AG04450 (cell line): ENCODE measurements around the gene CTAGE9. TPM values are rescaled to one million over a fixed set of nuclear protein-coding genes. Genes with fewer than 3 reads are reported as not detected.

Experiments
- CTCF ChIA-PET: fragments of 300-600, 350-600 bp; formaldehyde crosslinking; extraction: SDS; loops from one replicate; lab custom pipeline; 2022; ENCODE audit warnings: antibody characterized with exemption, inconsistent platforms; lab: Charles Lee
- POLR2A ChIA-PET: fragments of 350-600 bp; formaldehyde crosslinking; extraction: SDS; loops from one replicate; lab custom pipeline; 2021; ENCODE audit warnings: antibody characterized with exemption, inconsistent platforms; lab: Yijun Ruan, JAX
- DNase-seq: peaks from one replicate; pipeline ENCODE4 v3.0.0-alpha.2; 2011; ENCODE audit warnings: low read depth, low spot score
- H3K27ac ChIP-seq: one replicate; pipeline ENCODE4 v1.5.1; 2012; ENCODE audit warnings: low read depth, low read length, control low read depth
- H3K27me3 ChIP-seq: one replicate; pipeline ENCODE4 v1.6.0; 2012; ENCODE audit warnings: low read length; ENCODE audit not compliant: control insufficient read depth, insufficient read depth
- H3K4me3 ChIP-seq: 2 replicates; pipeline ENCODE4 v1.5.1; 2011; ENCODE audit warnings: mild to moderate bottlenecking, low read depth, low read length, control low read depth
- H3K9me3 ChIP-seq: 2 replicates; pipeline ENCODE4 v1.5.1; 2012; ENCODE audit warnings: low read length; ENCODE audit not compliant: control insufficient read depth, insufficient read depth
- polyA plus RNA-seq: library from polyadenylated mRNA; depleted of rRNA; stranded (reverse); fragments of >200 nt; gene quantifications from 2 replicates; pipeline ENCODE4 v1.2.3, GENCODE V29; 2011; rRNA removed
- TF ChIP-seq, protein P1 (sequence below): IDR thresholded peaks from 2 replicates; pipeline ENCODE4 v1.5.1; 2011; ENCODE audit warnings: low read depth, low read length, control low read depth, inconsistent platforms

The CTAGE9 gene
- polyA plus RNA-seq, 1 experiment, result not detected

DNA sequence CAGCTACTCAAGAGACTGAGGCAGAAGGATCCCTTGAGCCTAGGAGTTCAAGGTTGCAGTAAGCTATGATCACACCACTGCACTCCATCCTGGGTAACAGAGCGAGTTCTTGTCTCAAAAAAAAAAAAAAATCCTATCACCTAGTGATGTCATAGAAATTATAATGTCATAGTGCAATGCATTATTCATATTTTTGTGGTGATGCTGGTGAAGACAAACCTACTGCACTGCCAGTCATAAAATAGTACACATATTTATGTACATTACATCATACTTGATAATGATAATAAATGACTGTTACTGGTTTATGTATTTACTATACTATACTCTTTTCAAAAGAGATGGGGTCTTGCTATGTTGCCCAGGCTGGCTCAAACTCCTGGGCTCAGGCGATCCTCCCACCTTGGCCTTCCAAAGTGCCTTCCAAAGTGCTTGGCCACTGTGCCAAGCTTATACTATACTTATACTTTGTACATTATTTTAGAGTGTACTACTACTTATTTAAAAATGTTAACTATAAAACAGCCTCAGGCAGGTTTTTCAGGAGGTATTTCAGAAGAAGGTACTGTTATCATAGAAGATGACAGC, 47.1 kb downstream of the CTAGE9 start:
- CTCF ChIA-PET, result interaction anchor here (1.1 to 1.8 kb wide), 2 partner anchors 9 to 35 kb away, joined by 3 to 8 read pairs; partner anchors contain the start of gene MED23
- DNase-seq, result no peak
- H3K4me3 ChIP-seq, result no peak overlapping the region

DNA sequence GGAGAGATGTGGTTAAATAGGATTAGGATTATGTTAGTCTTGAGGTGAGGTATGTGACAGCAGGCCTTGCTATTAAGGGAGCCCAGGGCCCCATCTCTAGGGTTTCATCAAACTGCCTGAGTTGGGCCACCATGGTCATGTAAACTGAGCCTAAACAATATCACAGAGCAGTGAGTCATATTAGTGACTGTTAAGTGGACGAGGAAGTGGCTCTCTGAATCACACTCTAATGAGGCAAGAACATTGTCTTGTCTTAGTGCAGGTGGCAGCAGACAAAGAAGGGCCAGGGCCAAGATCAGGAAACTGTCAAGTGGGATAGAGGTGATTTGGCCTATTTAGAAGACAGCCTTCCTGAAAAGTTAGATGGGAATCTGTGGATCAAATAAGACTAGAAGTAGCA, 50.6 kb downstream of the CTAGE9 start:
- TF ChIP-seq, protein P1, sequence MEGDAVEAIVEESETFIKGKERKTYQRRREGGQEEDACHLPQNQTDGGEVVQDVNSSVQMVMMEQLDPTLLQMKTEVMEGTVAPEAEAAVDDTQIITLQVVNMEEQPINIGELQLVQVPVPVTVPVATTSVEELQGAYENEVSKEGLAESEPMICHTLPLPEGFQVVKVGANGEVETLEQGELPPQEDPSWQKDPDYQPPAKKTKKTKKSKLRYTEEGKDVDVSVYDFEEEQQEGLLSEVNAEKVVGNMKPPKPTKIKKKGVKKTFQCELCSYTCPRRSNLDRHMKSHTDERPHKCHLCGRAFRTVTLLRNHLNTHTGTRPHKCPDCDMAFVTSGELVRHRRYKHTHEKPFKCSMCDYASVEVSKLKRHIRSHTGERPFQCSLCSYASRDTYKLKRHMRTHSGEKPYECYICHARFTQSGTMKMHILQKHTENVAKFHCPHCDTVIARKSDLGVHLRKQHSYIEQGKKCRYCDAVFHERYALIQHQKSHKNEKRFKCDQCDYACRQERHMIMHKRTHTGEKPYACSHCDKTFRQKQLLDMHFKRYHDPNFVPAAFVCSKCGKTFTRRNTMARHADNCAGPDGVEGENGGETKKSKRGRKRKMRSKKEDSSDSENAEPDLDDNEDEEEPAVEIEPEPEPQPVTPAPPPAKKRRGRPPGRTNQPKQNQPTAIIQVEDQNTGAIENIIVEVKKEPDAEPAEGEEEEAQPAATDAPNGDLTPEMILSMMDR, result no peak
- H3K27me3 ChIP-seq, result no peaks in the 10 kb centered on the region
- H3K4me3 ChIP-seq, result no peak overlapping the region
- ChIA-PET POLR2A (no interaction called here), CTCF (no interaction called here)
- H3K27ac ChIP-seq, result no peak overlapping the region
- no peak for DNase-seq
- H3K9me3 ChIP-seq, result no peaks in the 10 kb centered on the region

More for the DNA sequence above, 47.1 kb downstream of the CTAGE9 start:
- H3K27ac ChIP-seq, result no peak overlapping the region
- no peaks in the 10 kb centered on the region for H3K27me3 ChIP-seq
- no peaks in the 10 kb centered on the region for H3K9me3 ChIP-seq
- POLR2A ChIA-PET, result no interaction called here
- TF ChIP-seq, protein P1, result no peak

Other genes with a start within 250 kb of the CTAGE9 start
- gene ARG1, start 137.8 kb downstream of the CTAGE9 start, polyA plus RNA-seq, result not detected in 2 replicates
- gene MED23, start 82.8 kb downstream of the CTAGE9 start, polyA plus RNA-seq, result 32.5 and 40.1 TPM in 2 replicates
- gene ENPP3, start 73.7 kb downstream of the CTAGE9 start, polyA plus RNA-seq, result 0.11 and 0.14 TPM in 2 replicates
- 0.04 TPM in 1 of 2 replicates, not detected in the other for gene OR2A4, start 9.6 kb downstream of the CTAGE9 start, polyA plus RNA-seq
- 22.5 and 30.4 TPM in 2 replicates for gene ENPP1, start 97.0 kb upstream of the CTAGE9 start, polyA plus RNA-seq
- gene CCN2, start 240.4 kb upstream of the CTAGE9 start, polyA plus RNA-seq, result 768 and 955 TPM in 2 replicates